ENCODE results near the gene CAB39L. TPM values are rescaled to one million over a fixed set of nuclear protein-coding genes. Genes with fewer than 3 reads are reported as not detected.

Gene CAB39L
- total RNA-seq, 2 donors from 2014 or later = 5.3 to 8.6 TPM

DNA sequence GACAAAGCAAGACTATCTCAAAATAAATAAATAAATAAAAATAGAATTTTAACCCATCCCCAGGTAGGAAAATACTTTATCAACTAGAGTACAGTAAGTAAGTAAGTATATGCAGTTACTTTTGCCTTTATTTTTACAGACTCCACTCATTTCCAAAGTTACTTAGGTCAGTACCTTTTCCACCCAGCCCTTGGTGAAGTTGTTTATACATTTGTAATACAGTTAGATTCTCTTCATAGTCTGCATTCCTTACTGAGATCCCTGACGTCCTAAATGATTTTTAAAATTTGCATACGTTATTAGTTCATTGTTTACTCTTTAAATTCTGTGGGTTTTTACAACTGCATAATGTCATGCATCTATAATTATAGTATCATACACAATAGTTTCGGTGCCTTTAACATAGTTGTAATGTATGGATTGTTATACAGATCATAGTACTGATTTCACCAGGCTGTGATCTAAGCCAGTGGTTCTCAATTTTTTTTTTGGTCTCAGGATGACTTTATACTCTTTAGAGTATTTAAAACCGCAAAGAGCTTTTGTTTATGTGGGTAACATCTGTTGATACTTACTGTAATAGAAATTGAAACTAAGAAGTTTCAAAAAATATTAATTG lies 10.6 kb upstream of the CAB39L start:
- Mint-ChIP-seq H3K9me3 (no peaks in the 10 kb centered on the region), H3K4me1 (no peaks in the 10 kb centered on the region), H3K36me3 (ENCODE audit: low read depth) (peaks cover 8% of the 10 kb centered on the region), H3K27ac (no peak overlapping the region), H3K27me3 (ENCODE audit: insufficient read depth) (no peaks in the 10 kb centered on the region), H3K4me3 (no peak overlapping the region)
- WGBS, 2 experiments (ENCODE audit: insufficient coverage in 1 of 2, insufficient read length in 1 of 2) = 95% methylated on average over 2 of the region's 4 CpGs; no CpG with 5 or more reads in 1 of the 2 experiments
- Histone ChIP-seq H3K9ac (ENCODE audit: extremely low read depth, low read length, poor library complexity, severe bottlenecking) (no peak overlapping the region), H3K4me3 (ENCODE audit: low read length) (no peak overlapping the region), H3K9me3 (ENCODE audit: control insufficient read depth, low read length) (no peaks in the 10 kb centered on the region), H3K27me3 (ENCODE audit: control insufficient read depth, insufficient read depth, low read length, poor library complexity, severe bottlenecking) (no peaks in the 10 kb centered on the region), H3K27ac (ENCODE audit: low read depth, low read length) (no peak overlapping the region), H3K4me1 (ENCODE audit: control insufficient read depth, insufficient read depth, low read length) (no peaks in the 10 kb centered on the region), H3K36me3 (ENCODE audit: control insufficient read depth, insufficient read depth, low read length) (no peaks in the 10 kb centered on the region)
- no peak for DNase-seq
- TF ChIP-seq, protein P1, sequence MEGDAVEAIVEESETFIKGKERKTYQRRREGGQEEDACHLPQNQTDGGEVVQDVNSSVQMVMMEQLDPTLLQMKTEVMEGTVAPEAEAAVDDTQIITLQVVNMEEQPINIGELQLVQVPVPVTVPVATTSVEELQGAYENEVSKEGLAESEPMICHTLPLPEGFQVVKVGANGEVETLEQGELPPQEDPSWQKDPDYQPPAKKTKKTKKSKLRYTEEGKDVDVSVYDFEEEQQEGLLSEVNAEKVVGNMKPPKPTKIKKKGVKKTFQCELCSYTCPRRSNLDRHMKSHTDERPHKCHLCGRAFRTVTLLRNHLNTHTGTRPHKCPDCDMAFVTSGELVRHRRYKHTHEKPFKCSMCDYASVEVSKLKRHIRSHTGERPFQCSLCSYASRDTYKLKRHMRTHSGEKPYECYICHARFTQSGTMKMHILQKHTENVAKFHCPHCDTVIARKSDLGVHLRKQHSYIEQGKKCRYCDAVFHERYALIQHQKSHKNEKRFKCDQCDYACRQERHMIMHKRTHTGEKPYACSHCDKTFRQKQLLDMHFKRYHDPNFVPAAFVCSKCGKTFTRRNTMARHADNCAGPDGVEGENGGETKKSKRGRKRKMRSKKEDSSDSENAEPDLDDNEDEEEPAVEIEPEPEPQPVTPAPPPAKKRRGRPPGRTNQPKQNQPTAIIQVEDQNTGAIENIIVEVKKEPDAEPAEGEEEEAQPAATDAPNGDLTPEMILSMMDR (conservative IDR thresholded peaks at IDR 0.05) = no peak

DNA sequence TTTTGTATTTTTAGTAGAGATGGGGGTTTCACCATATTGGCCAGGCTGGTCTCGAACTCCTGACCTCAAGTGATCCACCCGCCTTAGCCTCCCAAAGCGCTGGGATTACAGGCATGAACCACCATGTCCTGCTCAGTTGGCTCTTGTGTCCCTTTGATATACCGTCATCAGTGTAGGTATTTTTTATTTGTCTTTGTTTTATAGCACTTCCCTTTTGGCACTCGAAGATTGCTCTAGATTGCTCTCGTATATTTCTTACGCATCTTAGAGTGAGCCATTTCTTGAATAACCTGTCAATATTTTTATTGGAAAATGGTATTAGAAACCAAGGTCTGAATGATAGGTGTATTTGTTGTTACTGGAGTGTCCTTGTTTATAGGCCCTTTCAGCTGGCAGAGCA lies 9.6 kb upstream of the CAB39L start:
- H3K9me3 Mint-ChIP-seq = no peaks in the 10 kb centered on the region
- H3K4me3 Mint-ChIP-seq = no peak overlapping the region
- H3K27me3 Mint-ChIP-seq (ENCODE audit: insufficient read depth) = no peaks in the 10 kb centered on the region
- TF ChIP-seq, protein P1 (conservative IDR thresholded peaks at IDR 0.05) = no peak
- H3K27ac Mint-ChIP-seq = no peak overlapping the region
- no peak overlapping the region for H3K9ac ChIP-seq (ENCODE audit: extremely low read depth, low read length, poor library complexity, severe bottlenecking)
- H3K4me1 ChIP-seq (ENCODE audit: control insufficient read depth, insufficient read depth, low read length) = no peaks in the 10 kb centered on the region
- no peak overlapping the region for H3K4me3 ChIP-seq (ENCODE audit: low read length)
- no peak for DNase-seq
- H3K4me1 Mint-ChIP-seq = no peaks in the 10 kb centered on the region
- H3K9me3 ChIP-seq (ENCODE audit: control insufficient read depth, low read length) = no peaks in the 10 kb centered on the region
- WGBS, 2 experiments (ENCODE audit: insufficient coverage in 1 of 2, insufficient read length in 1 of 2) = 93 to 97% methylated on average over 4 to 7 of the region's 7 CpGs
- peaks cover 9% of the 10 kb centered on the region for H3K36me3 Mint-ChIP-seq (ENCODE audit: low read depth)
- no peaks in the 10 kb centered on the region for H3K27me3 ChIP-seq (ENCODE audit: control insufficient read depth, insufficient read depth, low read length, poor library complexity, severe bottlenecking)
- no peak overlapping the region for H3K27ac ChIP-seq (ENCODE audit: low read depth, low read length)
- no peaks in the 10 kb centered on the region for H3K36me3 ChIP-seq (ENCODE audit: control insufficient read depth, insufficient read depth, low read length)

DNA sequence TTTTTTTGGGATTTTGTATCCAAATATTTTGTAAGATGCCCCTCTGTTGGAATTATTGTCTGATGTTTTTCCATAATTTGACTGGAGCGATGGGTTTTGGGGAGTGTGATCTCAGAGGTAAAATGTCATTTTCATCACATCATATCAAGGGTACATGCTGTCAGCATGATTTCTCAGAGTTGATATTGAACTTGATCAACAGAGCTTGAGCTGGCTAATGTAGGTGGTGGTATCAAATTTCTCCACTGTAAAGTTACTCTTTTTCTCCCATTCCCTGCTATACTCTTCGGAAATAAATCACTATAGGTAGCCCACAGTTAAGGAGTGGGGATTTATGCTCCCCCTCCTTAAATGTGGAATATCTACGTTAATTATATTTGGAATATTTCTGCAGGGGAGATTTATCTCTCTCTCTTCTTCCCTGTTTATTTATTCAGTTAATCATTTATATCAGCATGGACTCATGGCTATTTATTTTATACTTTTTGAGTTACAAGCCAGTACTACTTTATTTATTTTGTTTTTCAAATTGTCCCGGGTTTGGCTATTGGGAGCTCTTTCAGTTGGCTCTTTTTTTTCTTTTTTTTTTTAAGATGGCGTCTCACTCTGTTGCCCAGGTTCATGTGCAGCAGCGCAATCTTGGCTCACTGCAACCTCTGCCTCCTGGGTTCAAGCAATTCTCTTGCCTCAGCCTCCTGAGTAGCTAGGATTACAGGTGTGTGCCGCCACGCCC lies 9.0 kb upstream of the CAB39L start:
- 95 to 100% methylated on average over 1 to 6 of the region's 8 CpGs for WGBS, 2 experiments (ENCODE audit: insufficient coverage in 1 of 2, insufficient read length in 1 of 2)
- Histone ChIP-seq H3K27ac (ENCODE audit: low read depth, low read length) (no peak overlapping the region), H3K9ac (ENCODE audit: extremely low read depth, low read length, poor library complexity, severe bottlenecking) (no peak overlapping the region)

More for the DNA sequence above, 9.0 kb upstream of the CAB39L start:
- DNase-seq = no peak
- no peaks in the 10 kb centered on the region for H3K36me3 ChIP-seq (ENCODE audit: control insufficient read depth, insufficient read depth, low read length)
- H3K4me3 Mint-ChIP-seq = no peak overlapping the region
- no peak overlapping the region for H3K4me3 ChIP-seq (ENCODE audit: low read length)
- H3K27me3 ChIP-seq (ENCODE audit: control insufficient read depth, insufficient read depth, low read length, poor library complexity, severe bottlenecking) = no peaks in the 10 kb centered on the region
- H3K9me3 Mint-ChIP-seq = no peaks in the 10 kb centered on the region
- H3K27ac Mint-ChIP-seq = no peak overlapping the region
- H3K27me3 Mint-ChIP-seq (ENCODE audit: insufficient read depth) = no peaks in the 10 kb centered on the region
- H3K36me3 Mint-ChIP-seq (ENCODE audit: low read depth) = peaks cover 5% of the 10 kb centered on the region
- no peaks in the 10 kb centered on the region for H3K4me1 ChIP-seq (ENCODE audit: control insufficient read depth, insufficient read depth, low read length)
- TF ChIP-seq, protein P1 (conservative IDR thresholded peaks at IDR 0.05) = no peak
- H3K9me3 ChIP-seq (ENCODE audit: control insufficient read depth, low read length) = no peaks in the 10 kb centered on the region
- no peaks in the 10 kb centered on the region for H3K4me1 Mint-ChIP-seq
